ENCODE measurements around the gene CORO2A.
"Not testable (repeated sequence)": the region's sequence is repeated elsewhere in the genome, so short reads cannot be mapped to it uniquely, and the experiment has no call there.

Gene CORO2A

GRCh38 chr9:98178874-98179850, 13.3 kb downstream of the CORO2A start:
- H3K4me1 Mint-ChIP-seq (ENCODE audit: low read depth), result peaks cover 9% of the 10 kb centered on the region
- no peak for DNase-seq (ENCODE audit: low spot score)
- peaks cover 3% of the 10 kb centered on the region for H3K27me3 Mint-ChIP-seq (ENCODE audit: low read depth)
- H3K36me3 Mint-ChIP-seq (ENCODE audit: low read depth), result no peaks in the 10 kb centered on the region
- H3K4me3 Mint-ChIP-seq, result no peak overlapping the region
- H3K27ac Mint-ChIP-seq, result no peak overlapping the region
- H3K9me3 Mint-ChIP-seq, result no peaks in the 10 kb centered on the region

GRCh38 chr9:98176391-98177259, 15.8 kb downstream of the CORO2A start:
- no peaks in the 10 kb centered on the region for H3K9me3 Mint-ChIP-seq
- H3K4me3 Mint-ChIP-seq, result no peak overlapping the region
- peaks cover 7% of the 10 kb centered on the region for H3K4me1 Mint-ChIP-seq (ENCODE audit: low read depth)
- no peak for DNase-seq (ENCODE audit: low spot score)
- no peaks in the 10 kb centered on the region for H3K36me3 Mint-ChIP-seq (ENCODE audit: low read depth)
- H3K27ac Mint-ChIP-seq, result no peak overlapping the region
- peaks cover 3% of the 10 kb centered on the region for H3K27me3 Mint-ChIP-seq (ENCODE audit: low read depth)

- Mint-ChIP-seq H3K27me3 (ENCODE audit: low read depth) (peaks cover 3% of the 10 kb centered on the region), H3K4me1 (ENCODE audit: low read depth) (peaks cover 7% of the 10 kb centered on the region), H3K36me3 (ENCODE audit: low read depth) (no peaks in the 10 kb centered on the region), H3K9me3 (no peaks in the 10 kb centered on the region), H3K4me3 (no peak overlapping the region), H3K27ac (no peak overlapping the region)
- DNase-seq (ENCODE audit: low spot score), result no peak
These were observed 16.7 kb downstream of the CORO2A start for GRCh38 chr9:98175762-98176161.

DNA sequence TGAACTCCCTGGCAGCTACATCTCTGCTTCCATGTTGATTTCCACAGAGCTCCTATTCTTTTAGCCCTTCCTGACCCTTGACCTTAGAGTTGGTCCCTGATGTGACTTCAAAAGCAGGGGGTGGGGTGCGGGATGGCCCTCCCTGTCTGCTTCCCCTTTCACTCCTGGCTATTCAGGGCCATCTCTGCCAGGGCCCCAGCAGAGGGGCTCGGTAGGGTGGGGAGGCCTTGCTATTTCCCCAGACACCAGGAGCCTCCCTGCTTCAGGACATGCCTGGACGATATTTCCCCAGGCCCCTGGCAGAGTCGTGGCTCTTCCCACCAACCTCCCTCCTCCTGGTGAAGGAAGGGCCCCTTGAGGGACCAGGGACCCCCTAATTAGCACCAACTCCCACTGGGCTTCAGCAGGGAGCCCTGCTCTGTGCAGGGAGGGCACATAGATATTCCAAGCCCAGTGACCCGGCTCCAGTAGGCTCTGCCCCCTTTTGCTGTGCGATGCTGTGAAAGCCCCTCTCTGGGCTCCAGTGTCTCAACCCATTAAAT, 17.3 kb downstream of the CORO2A start:
- Mint-ChIP-seq H3K27me3 (ENCODE audit: low read depth) (peaks cover 3% of the 10 kb centered on the region), H3K36me3 (ENCODE audit: low read depth) (no peaks in the 10 kb centered on the region), H3K9me3 (no peaks in the 10 kb centered on the region), H3K4me3 (no peak overlapping the region), H3K27ac (no peak overlapping the region), H3K4me1 (ENCODE audit: low read depth) (peaks cover 3% of the 10 kb centered on the region)
- DNase-seq (ENCODE audit: low spot score), result no peak

GRCh38 chr9:98174502-98174918, 17.9 kb downstream of the CORO2A start:
- not testable (repeated sequence) for H3K27me3 Mint-ChIP-seq (ENCODE audit: low read depth); H3K9me3 Mint-ChIP-seq; H3K36me3 Mint-ChIP-seq (ENCODE audit: low read depth); H3K4me1 Mint-ChIP-seq (ENCODE audit: low read depth); DNase-seq (ENCODE audit: low spot score); H3K4me3 Mint-ChIP-seq; H3K27ac Mint-ChIP-seq

DNA sequence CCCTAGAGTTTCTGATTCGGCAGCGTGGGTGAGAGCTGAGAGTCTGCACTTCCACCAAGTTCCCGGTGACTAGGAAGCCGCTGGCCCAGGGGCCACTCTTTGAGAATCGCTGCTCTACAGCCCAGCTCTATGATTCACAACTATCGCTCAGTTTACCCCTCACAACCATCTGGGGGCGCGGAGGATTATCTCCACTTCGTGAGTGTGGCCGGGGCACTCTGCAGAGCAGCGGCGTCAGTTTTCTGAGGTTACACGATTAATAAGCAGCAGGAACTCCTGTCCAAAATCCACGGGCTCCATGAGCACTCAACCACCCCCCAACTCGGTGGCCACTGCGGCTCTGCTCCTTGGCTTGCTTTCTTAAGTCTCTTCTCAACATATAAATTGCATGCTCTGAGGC, 19.3 kb downstream of the CORO2A start:
- H3K27me3 Mint-ChIP-seq (ENCODE audit: low read depth), result peaks cover 3% of the 10 kb centered on the region
- H3K4me1 Mint-ChIP-seq (ENCODE audit: low read depth), result peaks cover 18% of the 10 kb centered on the region
- H3K9me3 Mint-ChIP-seq, result no peaks in the 10 kb centered on the region
- H3K4me3 Mint-ChIP-seq, result no peak overlapping the region
- H3K36me3 Mint-ChIP-seq (ENCODE audit: low read depth), result no peaks in the 10 kb centered on the region
- no peak for DNase-seq (ENCODE audit: low spot score)
- no peak overlapping the region for H3K27ac Mint-ChIP-seq

- Mint-ChIP-seq H3K36me3 (ENCODE audit: low read depth) (no peaks in the 10 kb centered on the region), H3K4me1 (ENCODE audit: low read depth) (peaks cover 20% of the 10 kb centered on the region), H3K27ac (no peak overlapping the region), H3K9me3 (no peaks in the 10 kb centered on the region), H3K27me3 (ENCODE audit: low read depth) (peaks cover 3% of the 10 kb centered on the region), H3K4me3 (no peak overlapping the region)
- no peak for DNase-seq (ENCODE audit: low spot score)
These were observed 19.8 kb downstream of the CORO2A start for GRCh38 chr9:98172604-98173003.

- peaks cover 20% of the 10 kb centered on the region for H3K4me1 Mint-ChIP-seq (ENCODE audit: low read depth)
- H3K27ac Mint-ChIP-seq, result no peak overlapping the region
- H3K27me3 Mint-ChIP-seq (ENCODE audit: low read depth), result peaks cover under 1% of the 10 kb centered on the region
- no peaks in the 10 kb centered on the region for H3K36me3 Mint-ChIP-seq (ENCODE audit: low read depth)
- no peak for DNase-seq (ENCODE audit: low spot score)
- no peak overlapping the region for H3K4me3 Mint-ChIP-seq
- H3K9me3 Mint-ChIP-seq, result no peaks in the 10 kb centered on the region
These were observed 21.1 kb downstream of the CORO2A start for GRCh38 chr9:98171176-98171925.

DNA sequence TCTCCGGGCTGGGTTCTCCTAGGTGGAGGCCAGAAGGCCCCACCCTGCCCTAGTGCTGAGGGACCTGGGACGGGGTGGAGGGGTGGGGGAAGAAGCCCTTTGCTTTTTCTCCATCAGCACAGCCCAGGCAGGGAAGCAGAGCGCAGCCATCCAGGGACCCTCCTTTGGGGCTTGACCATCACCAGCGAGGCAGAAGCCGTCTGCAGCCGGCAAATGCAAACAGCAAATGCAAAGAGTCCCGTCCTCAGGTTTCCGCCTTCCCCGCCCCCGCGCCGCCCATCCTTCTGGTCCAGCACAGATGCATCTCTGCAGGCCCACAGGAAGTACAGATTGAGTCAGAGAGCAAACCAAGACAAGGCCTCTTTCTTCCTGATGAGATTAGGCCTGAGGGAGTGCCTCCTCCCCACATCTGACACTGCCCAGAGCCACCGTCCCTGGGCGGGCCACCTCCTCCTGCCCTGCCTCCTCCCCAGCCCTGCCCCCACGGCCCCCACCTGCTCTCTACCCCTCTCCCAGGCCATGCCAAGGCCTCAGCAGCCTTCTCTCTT, 23.4 kb downstream of the CORO2A start:
- Mint-ChIP-seq H3K9me3 (no peaks in the 10 kb centered on the region), H3K4me3 (peak overlapping the region; percentile 14), H3K36me3 (ENCODE audit: low read depth) (no peaks in the 10 kb centered on the region), H3K27me3 (ENCODE audit: low read depth) (no peaks in the 10 kb centered on the region), H3K4me1 (ENCODE audit: low read depth) (peaks cover 24% of the 10 kb centered on the region), H3K27ac (peak overlapping the region; percentile 74)
- DNase-seq (ENCODE audit: low spot score), result no peak

- H3K27me3 Mint-ChIP-seq (ENCODE audit: low read depth), result no peaks in the 10 kb centered on the region
- H3K4me1 Mint-ChIP-seq (ENCODE audit: low read depth), result peaks cover 29% of the 10 kb centered on the region
- no peaks in the 10 kb centered on the region for H3K36me3 Mint-ChIP-seq (ENCODE audit: low read depth)
- no peak for DNase-seq (ENCODE audit: low spot score)
- no peak overlapping the region for H3K27ac Mint-ChIP-seq
- no peaks in the 10 kb centered on the region for H3K9me3 Mint-ChIP-seq
- H3K4me3 Mint-ChIP-seq, result no peak overlapping the region
These were observed 24.2 kb downstream of the CORO2A start for GRCh38 chr9:98168153-98168780.

- Mint-ChIP-seq H3K4me3 (no peak overlapping the region), H3K27me3 (ENCODE audit: low read depth) (no peaks in the 10 kb centered on the region), H3K36me3 (ENCODE audit: low read depth) (no peaks in the 10 kb centered on the region), H3K27ac (no peak overlapping the region), H3K9me3 (no peaks in the 10 kb centered on the region), H3K4me1 (ENCODE audit: low read depth) (peaks cover 26% of the 10 kb centered on the region)
- no peak for DNase-seq (ENCODE audit: low spot score)
These were observed 27.5 kb downstream of the CORO2A start for GRCh38 chr9:98164912-98165311.

- Mint-ChIP-seq H3K27me3 (ENCODE audit: low read depth) (no peaks in the 10 kb centered on the region), H3K4me3 (no peak overlapping the region), H3K36me3 (ENCODE audit: low read depth) (no peaks in the 10 kb centered on the region), H3K27ac (no peak overlapping the region), H3K4me1 (ENCODE audit: low read depth) (peaks cover 14% of the 10 kb centered on the region), H3K9me3 (no peaks in the 10 kb centered on the region)
- DNase-seq (ENCODE audit: low spot score), result no peak
These were observed 29.8 kb downstream of the CORO2A start for GRCh38 chr9:98162613-98163012.

- Mint-ChIP-seq H3K9me3 (no peaks in the 10 kb centered on the region), H3K4me3 (no peak overlapping the region), H3K36me3 (ENCODE audit: low read depth) (no peaks in the 10 kb centered on the region), H3K27me3 (ENCODE audit: low read depth) (no peaks in the 10 kb centered on the region), H3K4me1 (ENCODE audit: low read depth) (peaks cover 14% of the 10 kb centered on the region), H3K27ac (no peak overlapping the region)
- DNase-seq (ENCODE audit: low spot score), result no peak
These were observed 30.6 kb downstream of the CORO2A start for GRCh38 chr9:98161851-98162250.
